Measurements from ENCODE around the gene TMX1.

TMX1 gene

GRCh38 chr14:51294951-51295525, 55.0 kb downstream of the TMX1 start:
- Histone ChIP-seq H3K14ac (ENCODE audit: low read length) (no peak overlapping the region), H2BK120ac (ENCODE audit: low read depth, low read length) (no peak overlapping the region), H3K36me3 (replicated peaks in 1 of 2; ENCODE audit: control insufficient read depth in 2 of 2, insufficient read depth in 2 of 2, low read length in 2 of 2) (no peaks in the 10 kb centered on the region), H3K4me3 (ENCODE audit: low read length in 2 of 2) (no peak overlapping the region), H3K4ac (ENCODE audit: low read length) (no peak overlapping the region), H4K8ac (ENCODE audit: low read depth, low read length) (no peak overlapping the region), H3K9ac (ENCODE audit: low read depth, low read length, poor library complexity) (no peak overlapping the region), H3K18ac (ENCODE audit: low read length) (no peak overlapping the region), H3K27me3 (ENCODE audit: control insufficient read depth in 3 of 3, insufficient read depth in 3 of 3, low read depth in 1 of 3, low read length in 3 of 3) (no peaks in the 10 kb centered on the region), H3K4me1 (ENCODE audit: control insufficient read depth in 2 of 2, insufficient read depth in 1 of 2, low read depth in 1 of 2, low read length in 2 of 2) (no peaks in the 10 kb centered on the region), H2BK5ac (ENCODE audit: low read length) (no peak overlapping the region), H2BK12ac (ENCODE audit: low read length) (no peak overlapping the region), H2BK15ac (ENCODE audit: low read length) (no peak overlapping the region), H2AFZ (ENCODE audit: low read length) (no peak overlapping the region), H3K23ac (ENCODE audit: low read depth, low read length, poor library complexity) (no peak overlapping the region), H3K4me2 (ENCODE audit: insufficient read depth, low read length, poor library complexity, severe bottlenecking) (no peak overlapping the region), H3K9me3 (replicated peaks in 1 of 2; ENCODE audit: control insufficient read depth in 2 of 2, insufficient read depth in 1 of 2, low read depth in 1 of 2, low read length in 2 of 2) (no peaks in the 10 kb centered on the region), H3K79me1 (ENCODE audit: low read depth, low read length) (no peaks in the 10 kb centered on the region), H3K27ac (replicated peaks; ENCODE audit: low read length) (no peak overlapping the region), H4K91ac (ENCODE audit: low read depth, low read length, poor library complexity) (no peak overlapping the region), H2AK5ac (ENCODE audit: low read depth, low read length) (no peak overlapping the region)
- WGBS, 2 donors (ENCODE audit: extremely low coverage in 2 of 2, insufficient read length in 2 of 2, insufficient replicate concordance in 1 of 2), result no CpG with 5 or more reads among the region's 6 CpGs
- DNase-seq (ENCODE audit: low spot score), result no peak

- no peak overlapping the region for H2BK120ac ChIP-seq (ENCODE audit: low read depth, low read length)
- no peaks in the 10 kb centered on the region for H3K9me3 ChIP-seq (replicated peaks in 1 of 2; ENCODE audit: control insufficient read depth in 2 of 2, insufficient read depth in 1 of 2, low read depth in 1 of 2, low read length in 2 of 2)
- no peak overlapping the region for H3K4me3 ChIP-seq (ENCODE audit: low read length in 2 of 2)
- no peak overlapping the region for H3K14ac ChIP-seq (ENCODE audit: low read length)
- no peak overlapping the region for H4K8ac ChIP-seq (ENCODE audit: low read depth, low read length)
- no peak overlapping the region for H3K4me2 ChIP-seq (ENCODE audit: insufficient read depth, low read length, poor library complexity, severe bottlenecking)
- no peak for DNase-seq (ENCODE audit: low spot score)
- no peak overlapping the region for H2BK5ac ChIP-seq (ENCODE audit: low read length)
- H2BK12ac ChIP-seq (ENCODE audit: low read length), result no peak overlapping the region
- H3K4me1 ChIP-seq (ENCODE audit: control insufficient read depth in 2 of 2, insufficient read depth in 1 of 2, low read depth in 1 of 2, low read length in 2 of 2), result no peaks in the 10 kb centered on the region
- H3K36me3 ChIP-seq (replicated peaks in 1 of 2; ENCODE audit: control insufficient read depth in 2 of 2, insufficient read depth in 2 of 2, low read length in 2 of 2), result no peaks in the 10 kb centered on the region
- no peak overlapping the region for H2BK15ac ChIP-seq (ENCODE audit: low read length)
- H3K27me3 ChIP-seq (ENCODE audit: control insufficient read depth in 3 of 3, insufficient read depth in 3 of 3, low read depth in 1 of 3, low read length in 3 of 3), result no peaks in the 10 kb centered on the region
- H3K23ac ChIP-seq (ENCODE audit: low read depth, low read length, poor library complexity), result no peak overlapping the region
- H3K18ac ChIP-seq (ENCODE audit: low read length), result no peak overlapping the region
- H3K79me1 ChIP-seq (ENCODE audit: low read depth, low read length), result no peaks in the 10 kb centered on the region
- no peak overlapping the region for H3K4ac ChIP-seq (ENCODE audit: low read length)
- no peak overlapping the region for H4K91ac ChIP-seq (ENCODE audit: low read depth, low read length, poor library complexity)
- no CpG with 5 or more reads among the region's 6 CpGs for WGBS, 2 donors (ENCODE audit: extremely low coverage in 2 of 2, insufficient read length in 2 of 2, insufficient replicate concordance in 1 of 2)
- no peak overlapping the region for H3K27ac ChIP-seq (replicated peaks; ENCODE audit: low read length)
- H2AK5ac ChIP-seq (ENCODE audit: low read depth, low read length), result no peak overlapping the region
- H2AFZ ChIP-seq (ENCODE audit: low read length), result no peak overlapping the region
- no peak overlapping the region for H3K9ac ChIP-seq (ENCODE audit: low read depth, low read length, poor library complexity)
Measured at GRCh38 chr14:51295646-51296263, 55.7 kb downstream of the TMX1 start.

- H4K91ac ChIP-seq (ENCODE audit: low read depth, low read length, poor library complexity), result no peak overlapping the region
- H3K27me3 ChIP-seq (ENCODE audit: control insufficient read depth in 3 of 3, insufficient read depth in 3 of 3, low read depth in 1 of 3, low read length in 3 of 3), result peaks cover 0 to 3% (median 0%) of the 10 kb centered on the region in 3 experiments
- no peak overlapping the region for H3K4me2 ChIP-seq (ENCODE audit: insufficient read depth, low read length, poor library complexity, severe bottlenecking)
- no peak overlapping the region for H2AK5ac ChIP-seq (ENCODE audit: low read depth, low read length)
- H3K18ac ChIP-seq (ENCODE audit: low read length), result no peak overlapping the region
- no peaks in the 10 kb centered on the region for H3K79me1 ChIP-seq (ENCODE audit: low read depth, low read length)
- no CpG with 5 or more reads among the region's 3 CpGs for WGBS, 2 donors (ENCODE audit: extremely low coverage in 2 of 2, insufficient read length in 2 of 2, insufficient replicate concordance in 1 of 2)
- H3K23ac ChIP-seq (ENCODE audit: low read depth, low read length, poor library complexity), result no peak overlapping the region
- no peak overlapping the region for H2AFZ ChIP-seq (ENCODE audit: low read length)
- DNase-seq (ENCODE audit: low spot score), result no peak
- no peak overlapping the region for H3K4me3 ChIP-seq (ENCODE audit: low read length in 2 of 2)
- H3K4ac ChIP-seq (ENCODE audit: low read length), result no peak overlapping the region
- H2BK120ac ChIP-seq (ENCODE audit: low read depth, low read length), result no peak overlapping the region
- H4K8ac ChIP-seq (ENCODE audit: low read depth, low read length), result no peak overlapping the region
- H3K9me3 ChIP-seq (replicated peaks in 1 of 2; ENCODE audit: control insufficient read depth in 2 of 2, insufficient read depth in 1 of 2, low read depth in 1 of 2, low read length in 2 of 2), result no peaks in the 10 kb centered on the region
- no peak overlapping the region for H2BK15ac ChIP-seq (ENCODE audit: low read length)
- no peak overlapping the region for H3K9ac ChIP-seq (ENCODE audit: low read depth, low read length, poor library complexity)
- H3K4me1 ChIP-seq (ENCODE audit: control insufficient read depth in 2 of 2, insufficient read depth in 1 of 2, low read depth in 1 of 2, low read length in 2 of 2), result peaks cover under 1 to 1% of the 10 kb centered on the region in 2 donors
- no peak overlapping the region for H2BK12ac ChIP-seq (ENCODE audit: low read length)
- H2BK5ac ChIP-seq (ENCODE audit: low read length), result no peak overlapping the region
- H3K36me3 ChIP-seq (replicated peaks in 1 of 2; ENCODE audit: control insufficient read depth in 2 of 2, insufficient read depth in 2 of 2, low read length in 2 of 2), result no peaks in the 10 kb centered on the region
- H3K14ac ChIP-seq (ENCODE audit: low read length), result no peak overlapping the region
- H3K27ac ChIP-seq (replicated peaks; ENCODE audit: low read length), result no peak overlapping the region
Measured at GRCh38 chr14:51297066-51297465, 57.0 kb downstream of the TMX1 start.

GRCh38 chr14:51298895-51299294, 58.8 kb downstream of the TMX1 start:
- WGBS, 2 donors (ENCODE audit: extremely low coverage in 2 of 2, insufficient read length in 2 of 2, insufficient replicate concordance in 1 of 2), result no CpG with 5 or more reads among the region's 1 CpG

More at GRCh38 chr14:51298895-51299294, 58.8 kb downstream of the TMX1 start:
- no peak for DNase-seq (ENCODE audit: low spot score)
- no peak overlapping the region for H3K18ac ChIP-seq (ENCODE audit: low read length)
- H3K79me1 ChIP-seq (ENCODE audit: low read depth, low read length), result no peaks in the 10 kb centered on the region
- H3K4me3 ChIP-seq (ENCODE audit: low read length in 2 of 2), result no peak overlapping the region
- no peak overlapping the region for H2BK120ac ChIP-seq (ENCODE audit: low read depth, low read length)
- H3K4me2 ChIP-seq (ENCODE audit: insufficient read depth, low read length, poor library complexity, severe bottlenecking), result no peak overlapping the region
- no peak overlapping the region for H3K9ac ChIP-seq (ENCODE audit: low read depth, low read length, poor library complexity)
- H4K91ac ChIP-seq (ENCODE audit: low read depth, low read length, poor library complexity), result no peak overlapping the region
- no peaks in the 10 kb centered on the region for H3K9me3 ChIP-seq (replicated peaks in 1 of 2; ENCODE audit: control insufficient read depth in 2 of 2, insufficient read depth in 1 of 2, low read depth in 1 of 2, low read length in 2 of 2)
- peaks cover 1 to 7% of the 10 kb centered on the region in 2 donors for H3K4me1 ChIP-seq (ENCODE audit: control insufficient read depth in 2 of 2, insufficient read depth in 1 of 2, low read depth in 1 of 2, low read length in 2 of 2)
- no peak overlapping the region for H3K14ac ChIP-seq (ENCODE audit: low read length)
- H3K23ac ChIP-seq (ENCODE audit: low read depth, low read length, poor library complexity), result no peak overlapping the region
- H3K27ac ChIP-seq (replicated peaks; ENCODE audit: low read length), result no peak overlapping the region
- no peak overlapping the region for H4K8ac ChIP-seq (ENCODE audit: low read depth, low read length)
- no peak overlapping the region for H2BK12ac ChIP-seq (ENCODE audit: low read length)
- H2AK5ac ChIP-seq (ENCODE audit: low read depth, low read length), result no peak overlapping the region
- peaks cover 0 to 3% (median 0%) of the 10 kb centered on the region in 3 experiments for H3K27me3 ChIP-seq (ENCODE audit: control insufficient read depth in 3 of 3, insufficient read depth in 3 of 3, low read depth in 1 of 3, low read length in 3 of 3)
- no peak overlapping the region for H2BK15ac ChIP-seq (ENCODE audit: low read length)
- H2BK5ac ChIP-seq (ENCODE audit: low read length), result no peak overlapping the region
- H2AFZ ChIP-seq (ENCODE audit: low read length), result no peak overlapping the region
- no peak overlapping the region for H3K4ac ChIP-seq (ENCODE audit: low read length)
- H3K36me3 ChIP-seq (replicated peaks in 1 of 2; ENCODE audit: control insufficient read depth in 2 of 2, insufficient read depth in 2 of 2, low read length in 2 of 2), result no peaks in the 10 kb centered on the region

All from neuronal stem cell (in vitro differentiated cells).